Measurements from ENCODE around the gene NCBP1. TPM values are rescaled to one million over a fixed set of nuclear protein-coding genes. Genes with fewer than 3 reads are reported as not detected.

The NCBP1 gene
- total and polyA plus RNA-seq, 2 of the 4 experiments (the other 2 are of a cell fraction), result 17.8 to 46.4 TPM

DNA sequence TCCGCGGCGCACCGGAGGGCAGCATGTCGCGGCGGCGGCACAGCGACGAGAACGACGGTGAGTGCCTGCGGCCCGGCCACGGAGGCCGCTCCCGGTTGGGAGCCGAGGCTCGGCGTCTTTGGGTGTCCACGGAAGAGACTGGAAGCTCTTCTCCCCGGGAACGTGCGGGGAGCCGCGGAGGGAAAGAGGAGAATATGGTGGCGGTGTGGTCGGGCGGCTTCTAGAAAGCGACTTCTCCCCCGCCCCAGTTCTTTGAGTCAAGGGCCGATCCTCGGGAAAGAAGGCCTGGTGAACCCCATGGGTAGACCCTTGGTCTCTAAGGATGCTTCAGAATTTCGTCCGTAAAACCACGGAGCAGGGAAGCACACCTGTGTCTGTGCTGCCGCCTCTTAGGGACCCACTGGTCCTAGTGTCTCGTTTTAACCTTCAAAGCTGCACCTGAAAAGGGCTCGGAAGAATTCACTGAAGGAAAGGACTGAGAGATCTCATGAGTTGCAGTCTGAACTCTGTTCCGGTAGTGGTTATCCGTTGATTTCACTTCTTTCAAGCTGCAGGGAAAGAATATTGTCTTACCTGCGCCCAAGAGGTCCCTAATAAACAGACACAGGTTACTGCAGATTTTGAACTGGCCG is 354 bp downstream of the NCBP1 start:
- Histone ChIP-seq H4K5ac (ENCODE audit: low read depth, low read length) (peak overlapping the region; percentile 25; the same call in 1 of the 2 replicates), H3K9me3 (ENCODE audit: control insufficient read depth, insufficient read depth, low read length) (no peaks in the 10 kb centered on the region), H3K14ac (replicated peaks; ENCODE audit: low read depth, low read length) (peak overlapping the region; percentile 93), H3K9ac (ENCODE audit: low read depth, low read length) (peak overlapping the region; percentile 93), H4K91ac (ENCODE audit: insufficient read depth, low read depth, low read length) (peak overlapping the region; percentile 57; the same call in 1 of the 2 replicates), H3K27ac (ENCODE audit: insufficient read depth, low read length) (peak overlapping the region; percentile 95), H3K27me3 (ENCODE audit: control insufficient read depth, insufficient read depth, low read length) (no peaks in the 10 kb centered on the region), H4K8ac (ENCODE audit: low read depth in 2 of 2, low read length in 2 of 2) (peak overlapping the region; percentile 4 to 71; a peak in 2 of 4 replicates), H2BK15ac (ENCODE audit: low read depth, low read length) (no peak overlapping the region), H3K18ac (ENCODE audit: low read depth, low read length) (no peak overlapping the region; the same call in 1 of the 2 replicates), H2BK5ac (ENCODE audit: low read depth, low read length, poor library complexity, severe bottlenecking) (peak overlapping the region; percentile 77), H2AK9ac (replicated peaks; ENCODE audit: low read depth, low read length, poor library complexity) (peak overlapping the region; percentile 95), H2AFZ (replicated peaks; ENCODE audit: low read length, poor library complexity) (peak overlapping the region; percentile 97), H3K23ac (ENCODE audit: low read depth, low read length) (peak overlapping the region; percentile 87), H3K36me3 (ENCODE audit: control insufficient read depth, insufficient read depth, low read length) (no peaks in the 10 kb centered on the region), H3K4me1 (ENCODE audit: control insufficient read depth, insufficient read depth, low read length) (peaks cover 7% of the 10 kb centered on the region), H2BK20ac (ENCODE audit: low read depth, low read length) (no peak overlapping the region), H2AK5ac (ENCODE audit: low read depth, low read length) (peak overlapping the region; percentile 57), H3K4ac (ENCODE audit: low read depth, low read length) (peak overlapping the region; percentile 68), H2BK120ac (ENCODE audit: low read depth, low read length) (no peak overlapping the region), H3K4me2 (ENCODE audit: low read depth, low read length) (peak overlapping the region; percentile 99), H3K9me1 (ENCODE audit: insufficient read depth, low read length) (no peaks in the 10 kb centered on the region; the same call in 1 of the 2 replicates), H4K20me1 (ENCODE audit: insufficient read depth, low read length) (peaks cover 36% of the 10 kb centered on the region), H3K79me1 (ENCODE audit: low read depth in 1 of 2, low read length in 2 of 2) (peaks cover 12 to 46% of the 10 kb centered on the region in 2 experiments), H3K56ac (ENCODE audit: extremely low read depth, insufficient read depth, low read length) (peak overlapping the region; percentile 86), H3K4me3 (ENCODE audit: insufficient read depth, low read depth, low read length) (peak overlapping the region; percentile 59)
- no TSS peak for BruUV-seq (replicated peaks)
- WGBS, 2 experiments (ENCODE audit: extremely low coverage in 2 of 2, insufficient read length in 1 of 2), result 0% methylated on average over 11 of the region's 43 CpGs; no CpG with 5 or more reads in 1 of the 2 experiments
- TF ChIP-seq RCOR1 (IDR thresholded peaks at IDR 0.05; ENCODE audit: insufficient replicate concordance, low read length), result no peak
- peak; percentile 22; the same call in 1 of the 2 replicates for TF ChIP-seq MXI1 (IDR thresholded peaks at IDR 0.05; ENCODE audit: borderline replicate concordance, low read depth, low read length)
- dilution Hi-C loops (cut with HindIII; ENCODE audit: low sequenced_read_pairs, unreplicated experiment), result no loop called here
- POLR2A ChIA-PET (ENCODE audit: unreplicated experiment), result interaction anchor here (1.0 kb wide), 1 partner anchor 12 kb away, joined by 4 read pairs; no protein-coding TSS in a partner anchor
- CTCF ChIA-PET, result interaction anchor here (1.7 kb wide), 1 partner anchor 35 kb away, joined by 6 read pairs; no protein-coding TSS in a partner anchor
- intact Hi-C loops (cut with micrococcal nuclease), result no loop called here
- DNase-seq (peak; percentile 5), ATAC-seq (ENCODE audit: low read depth) (peak; percentile 1; the same call in 1 of the 2 replicates)
- in situ Hi-C loops (cut with MboI; ENCODE audit: low sequenced_read_pairs), result no loop called here
